ENCODE results near the gene ATP1B2. TPM values are rescaled to one million over a fixed set of nuclear protein-coding genes. Genes with fewer than 3 reads are reported as not detected.

The ATP1B2 gene
- total RNA-seq, 4 donors from 2014 or later = 0.28 to 1.4 (median 0.48) TPM; not detected in 1

- DNase-seq (ENCODE audit: low spot score) (no peak), ATAC-seq (ENCODE audit: low FRiP score) (no peak)
- no peak for TF ChIP-seq CTCF (IDR thresholded peaks at IDR 0.05)
Measured at GRCh38 chr17:7626956-7627249, 23.8 kb upstream of the ATP1B2 start.

GRCh38 chr17:7627250-7628121, 23.2 kb upstream of the ATP1B2 start, which contains the start of gene SAT2:
SAT2 (minus strand) TSS chr17:7627821; CDS start chr17:7627635, 186 bp downstream.
- no peak for TF ChIP-seq CTCF (IDR thresholded peaks at IDR 0.05)
- ATAC-seq (ENCODE audit: low FRiP score) (peak; percentile 98), DNase-seq (ENCODE audit: low spot score) (peak; percentile 79)

- ATAC-seq (ENCODE audit: low FRiP score) (no peak), DNase-seq (ENCODE audit: low spot score) (no peak)
- no peak for TF ChIP-seq CTCF (IDR thresholded peaks at IDR 0.05)
Measured at GRCh38 chr17:7629939-7630571, 20.7 kb upstream of the ATP1B2 start, which contains the start of gene SHBG. SHBG (plus strand) TSS chr17:7630135; CDS start chr17:7630173, 38 bp downstream.

GRCh38 chr17:7631398-7632380, 19.0 kb upstream of the ATP1B2 start:
- DNase-seq (ENCODE audit: low spot score) (no peak), ATAC-seq (ENCODE audit: low FRiP score) (no peak)
- TF ChIP-seq CTCF (IDR thresholded peaks at IDR 0.05) = no peak

- ATAC-seq (ENCODE audit: low FRiP score) (no peak), DNase-seq (ENCODE audit: low spot score) (no peak)
- no peak for TF ChIP-seq CTCF (IDR thresholded peaks at IDR 0.05)
Measured at GRCh38 chr17:7632492-7632894, 18.2 kb upstream of the ATP1B2 start.

GRCh38 chr17:7633093-7633492, 17.6 kb upstream of the ATP1B2 start:
- TF ChIP-seq CTCF (IDR thresholded peaks at IDR 0.05) = no peak
- ATAC-seq (ENCODE audit: low FRiP score) (no peak), DNase-seq (ENCODE audit: low spot score) (no peak)
